GM12875 (cell line): Measurements from ENCODE around the gene RPL21.
"Not testable (repeated sequence)": the region's sequence is repeated elsewhere in the genome, so short reads cannot be mapped to it uniquely, and the experiment has no call there.

Source experiments
- H3K4me3 ChIP-seq: one replicate; pipeline ENCODE4 v1.5.1; 2011; ENCODE audit warnings: low read depth, low read length, control low read depth
- CTCF ChIP-seq: IDR thresholded peaks from 2 replicates; pipeline ENCODE4 v1.5.1; 2011; ENCODE audit warnings: low read depth, mild to moderate bottlenecking, control low read depth, inconsistent platforms, low read length, moderate library complexity, borderline replicate concordance; ENCODE audit not compliant: insufficient read depth

RPL21 gene

GRCh38 chr13:27211771-27212364 lies 39.5 kb upstream of the RPL21 start:
- no peak overlapping the region for H3K4me3 ChIP-seq
- no peak for TF ChIP-seq CTCF

- not testable (repeated sequence) for H3K4me3 ChIP-seq
These were observed 38.0 kb upstream of the RPL21 start for GRCh38 chr13:27213386-27213785.

- H3K4me3 ChIP-seq, result not testable (repeated sequence)
These were observed 33.6 kb upstream of the RPL21 start for GRCh38 chr13:27217791-27218190.

GRCh38 chr13:27218861-27219260 lies 32.5 kb upstream of the RPL21 start:
- not testable (repeated sequence) for H3K4me3 ChIP-seq

GRCh38 chr13:27219611-27220010 lies 31.7 kb upstream of the RPL21 start:
- no peak overlapping the region for H3K4me3 ChIP-seq
- TF ChIP-seq CTCF, result no peak

- not testable (repeated sequence) for H3K4me3 ChIP-seq
These were observed 29.3 kb upstream of the RPL21 start for GRCh38 chr13:27222100-27222499.

- H3K4me3 ChIP-seq, result no peak overlapping the region
- no peak for TF ChIP-seq CTCF
These were observed 24.4 kb upstream of the RPL21 start for GRCh38 chr13:27226991-27227390.

- TF ChIP-seq CTCF, result no peak
- no peak overlapping the region for H3K4me3 ChIP-seq
These were observed 23.2 kb upstream of the RPL21 start for GRCh38 chr13:27228131-27228530.

- no peak overlapping the region for H3K4me3 ChIP-seq
- TF ChIP-seq CTCF, result no peak
These were observed 21.7 kb upstream of the RPL21 start for GRCh38 chr13:27229642-27230041.
